ENCODE results near the gene CRB2.

The CRB2 gene

DNA sequence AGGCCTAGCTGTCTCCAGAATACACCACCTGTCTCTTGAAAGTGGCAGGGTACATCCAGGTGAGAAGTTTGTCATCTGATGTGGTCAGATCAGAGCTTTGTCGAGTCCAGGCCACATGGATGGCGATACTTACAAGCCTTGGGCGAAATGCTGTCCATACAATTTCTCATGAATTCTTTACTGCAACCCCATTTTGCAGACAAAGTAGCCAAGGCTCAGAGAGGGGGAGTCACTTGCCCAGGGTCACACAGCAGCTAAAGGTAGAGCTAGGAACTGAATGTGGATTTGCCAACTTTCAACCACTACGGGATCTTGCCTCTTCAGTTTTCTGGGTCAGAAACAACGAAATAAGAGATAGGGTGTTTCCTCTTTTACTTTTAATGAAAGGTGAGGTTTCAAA lies 35.2 kb downstream of the CRB2 start:
- no peak for DNase-seq (ENCODE audit: low read depth)
- H3K4me3 ChIP-seq (ENCODE audit: low read length) = no peak overlapping the region
- TF ChIP-seq, protein P1, sequence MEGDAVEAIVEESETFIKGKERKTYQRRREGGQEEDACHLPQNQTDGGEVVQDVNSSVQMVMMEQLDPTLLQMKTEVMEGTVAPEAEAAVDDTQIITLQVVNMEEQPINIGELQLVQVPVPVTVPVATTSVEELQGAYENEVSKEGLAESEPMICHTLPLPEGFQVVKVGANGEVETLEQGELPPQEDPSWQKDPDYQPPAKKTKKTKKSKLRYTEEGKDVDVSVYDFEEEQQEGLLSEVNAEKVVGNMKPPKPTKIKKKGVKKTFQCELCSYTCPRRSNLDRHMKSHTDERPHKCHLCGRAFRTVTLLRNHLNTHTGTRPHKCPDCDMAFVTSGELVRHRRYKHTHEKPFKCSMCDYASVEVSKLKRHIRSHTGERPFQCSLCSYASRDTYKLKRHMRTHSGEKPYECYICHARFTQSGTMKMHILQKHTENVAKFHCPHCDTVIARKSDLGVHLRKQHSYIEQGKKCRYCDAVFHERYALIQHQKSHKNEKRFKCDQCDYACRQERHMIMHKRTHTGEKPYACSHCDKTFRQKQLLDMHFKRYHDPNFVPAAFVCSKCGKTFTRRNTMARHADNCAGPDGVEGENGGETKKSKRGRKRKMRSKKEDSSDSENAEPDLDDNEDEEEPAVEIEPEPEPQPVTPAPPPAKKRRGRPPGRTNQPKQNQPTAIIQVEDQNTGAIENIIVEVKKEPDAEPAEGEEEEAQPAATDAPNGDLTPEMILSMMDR (IDR thresholded peaks at IDR 0.05; ENCODE audit: insufficient read depth, low read depth, low read length, missing control alignments) = no peak

DNA sequence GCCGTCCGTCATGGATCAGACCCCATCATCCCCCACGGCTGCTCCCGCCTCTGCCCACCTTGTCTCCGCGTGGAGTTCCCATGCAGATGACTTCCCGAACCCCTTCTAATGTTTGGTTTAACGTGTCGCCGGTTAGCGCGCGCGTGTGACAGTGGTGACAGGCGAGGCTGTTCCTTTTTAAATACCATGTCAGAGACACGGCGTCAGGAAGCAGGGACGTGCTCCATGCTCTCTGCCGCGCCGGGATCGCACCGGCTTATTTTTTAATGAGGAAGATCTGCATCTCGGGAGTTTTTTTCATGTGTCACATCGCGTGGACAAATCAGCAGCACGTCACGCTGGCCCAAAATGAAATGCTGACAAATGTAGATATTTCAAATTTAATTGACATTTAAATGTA lies 35.9 kb downstream of the CRB2 start:
- H3K4me3 ChIP-seq (ENCODE audit: low read length) = no peak overlapping the region
- TF ChIP-seq, protein P1 (IDR thresholded peaks at IDR 0.05; ENCODE audit: insufficient read depth, low read depth, low read length, missing control alignments) = no peak
- DNase-seq (ENCODE audit: low read depth) = no peak

DNA sequence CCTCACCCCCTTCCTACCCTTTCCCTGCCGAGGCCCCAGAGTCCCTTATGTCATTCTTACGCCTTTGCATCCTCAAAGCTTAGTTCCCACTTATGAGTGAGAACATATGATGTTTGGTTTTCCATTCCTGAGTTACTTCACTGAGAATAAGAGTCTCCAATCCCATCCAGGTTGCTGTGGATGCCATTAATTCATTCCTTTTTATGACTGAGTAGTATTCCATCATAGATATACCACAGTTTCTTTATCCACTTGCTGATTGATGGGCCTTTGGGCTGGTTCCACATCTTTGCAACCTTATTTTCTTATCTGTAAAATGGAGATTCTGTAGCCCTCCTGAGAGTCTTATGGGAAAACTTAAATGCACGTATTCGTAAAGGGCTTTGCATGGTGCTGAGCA lies 36.8 kb downstream of the CRB2 start:
- H3K4me3 ChIP-seq (ENCODE audit: low read length) = no peak overlapping the region
- TF ChIP-seq, protein P1 (IDR thresholded peaks at IDR 0.05; ENCODE audit: insufficient read depth, low read depth, low read length, missing control alignments) = no peak
- DNase-seq (ENCODE audit: low read depth) = no peak

DNA sequence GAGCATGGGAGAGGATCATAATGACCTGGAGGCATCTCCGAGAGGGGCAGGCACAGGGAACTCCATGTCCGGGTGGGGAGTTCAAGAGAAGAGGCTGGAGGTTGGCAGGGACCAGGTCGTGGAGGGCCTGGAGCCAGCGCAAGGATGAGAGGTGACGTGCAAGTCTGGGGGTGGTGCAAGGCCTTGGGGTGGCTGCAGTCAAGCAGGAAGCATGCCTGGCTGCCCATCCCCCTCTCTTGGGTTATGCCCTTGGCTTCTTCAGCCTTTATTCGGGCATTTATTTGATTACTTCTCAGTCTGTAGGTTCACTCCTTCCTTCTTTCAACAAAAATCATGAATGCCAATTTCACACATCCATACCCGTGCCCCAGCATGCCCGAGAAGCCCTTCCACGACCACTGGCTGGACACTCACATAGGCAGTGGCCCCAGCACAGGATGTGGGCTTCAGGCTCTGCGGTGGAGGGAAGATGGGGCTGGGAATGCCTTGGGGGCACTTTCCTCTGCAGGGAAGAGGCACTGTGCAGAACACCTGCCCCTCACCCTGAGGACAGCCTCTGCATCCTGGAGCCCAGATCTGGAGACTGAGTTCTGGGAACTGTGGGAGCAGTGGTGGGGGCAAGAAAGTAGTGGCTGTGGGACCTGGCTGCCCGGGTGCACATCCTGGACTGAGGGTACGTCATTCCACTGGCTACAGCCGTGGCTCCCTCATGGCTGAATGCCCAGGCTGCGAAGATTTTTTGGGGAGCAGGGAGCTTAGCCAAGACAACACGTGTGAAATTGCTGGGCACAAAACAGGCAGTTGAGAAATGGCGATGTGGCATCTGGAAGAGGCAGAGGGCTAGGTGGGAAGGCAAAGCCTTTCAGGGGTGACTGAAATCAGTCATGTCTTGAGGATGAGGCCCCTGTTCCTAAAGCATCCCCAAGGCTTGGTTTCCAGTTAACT lies 38.6 kb downstream of the CRB2 start:
- TF ChIP-seq, protein P1 (IDR thresholded peaks at IDR 0.05; ENCODE audit: insufficient read depth, low read depth, low read length, missing control alignments) = no peak
- no peak for DNase-seq (ENCODE audit: low read depth)
- no peak overlapping the region for H3K4me3 ChIP-seq (ENCODE audit: low read length)

DNA sequence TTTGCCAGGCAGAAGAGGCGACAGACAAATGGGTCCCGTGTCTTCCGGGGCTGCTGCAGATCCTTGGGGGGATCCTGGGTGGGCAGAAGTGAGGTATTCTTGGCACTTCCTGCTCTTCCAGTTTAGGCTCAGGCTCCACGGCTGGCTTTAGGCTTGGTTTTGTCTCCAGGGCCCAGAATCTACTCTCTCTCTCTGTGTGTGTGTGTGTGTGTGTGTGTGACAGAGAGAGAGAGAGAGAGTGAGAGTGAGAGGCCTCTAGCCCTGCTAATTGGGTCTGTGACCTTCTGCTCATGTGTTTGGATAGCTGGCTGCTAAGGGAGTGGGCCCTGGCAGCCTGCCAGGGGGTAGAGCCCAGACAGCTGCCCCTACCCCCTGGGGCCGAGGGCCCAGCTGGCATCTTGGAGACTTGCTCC lies 39.3 kb downstream of the CRB2 start:
- TF ChIP-seq, protein P1 (IDR thresholded peaks at IDR 0.05; ENCODE audit: insufficient read depth, low read depth, low read length, missing control alignments) = no peak
- H3K4me3 ChIP-seq (ENCODE audit: low read length) = no peak overlapping the region
- no peak for DNase-seq (ENCODE audit: low read depth)

DNA sequence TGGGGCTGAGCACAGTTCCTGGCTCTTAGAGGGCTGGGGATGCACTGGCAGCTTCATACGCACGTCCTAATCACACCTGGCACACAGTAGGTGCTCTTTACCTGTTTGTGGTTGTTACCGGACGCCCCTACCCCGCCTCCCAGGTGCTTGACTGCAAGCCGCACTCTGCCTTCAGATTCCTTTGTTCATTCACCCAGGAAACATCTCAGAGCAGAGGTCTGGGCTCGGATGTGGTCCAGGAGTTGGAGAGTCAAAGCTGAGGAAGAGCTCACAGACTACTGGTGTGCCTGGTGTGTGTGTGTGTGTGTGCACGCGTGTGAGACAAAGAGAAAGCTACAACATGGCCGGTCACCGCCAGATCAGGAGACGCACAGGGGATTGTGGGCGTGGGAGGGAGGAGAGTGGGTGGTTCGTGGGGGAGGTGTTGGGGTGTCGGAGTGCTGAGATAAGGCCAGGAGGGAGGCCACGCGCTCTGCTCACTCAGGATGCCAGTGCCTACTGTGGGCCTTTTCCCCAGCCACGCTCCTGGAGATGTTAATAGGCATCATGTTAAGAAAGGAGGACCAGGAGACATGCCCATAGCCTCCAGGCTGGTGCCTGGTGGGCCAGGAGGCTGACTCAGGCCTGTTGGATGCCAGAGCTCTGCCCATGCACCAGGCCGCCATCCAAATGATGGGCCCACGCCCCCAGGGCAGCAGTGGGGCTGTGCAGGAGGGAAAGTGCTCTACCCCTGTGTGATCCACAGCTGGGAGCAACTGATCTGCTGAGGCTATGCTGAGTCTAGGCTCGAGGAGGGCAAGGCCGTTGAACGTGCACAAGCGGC lies 39.9 kb downstream of the CRB2 start:
- no peak for DNase-seq (ENCODE audit: low read depth)
- TF ChIP-seq, protein P1 (IDR thresholded peaks at IDR 0.05; ENCODE audit: insufficient read depth, low read depth, low read length, missing control alignments) = no peak
- no peak overlapping the region for H3K4me3 ChIP-seq (ENCODE audit: low read length)
